Stimulated activated CD4-positive, alpha-beta T cell treated with anti-CD3 and anti-CD28 coated beads, Interleukin-1b, Interleukin-23, amount 100 ng/mL, for 4 hours (primary cell): ENCODE data around the gene AKT1S1.
"Not testable (repeated sequence)": the region's sequence is repeated elsewhere in the genome, so short reads cannot be mapped to it uniquely, and the experiment has no call there.

Experiments used
- DNase-seq, 2 donors: peaks; one replicate each; pipeline ENCODE4 v3.0.0-alpha.2; 2020; ENCODE audit warnings: low read depth in 2 of 2

Gene AKT1S1

DNA sequence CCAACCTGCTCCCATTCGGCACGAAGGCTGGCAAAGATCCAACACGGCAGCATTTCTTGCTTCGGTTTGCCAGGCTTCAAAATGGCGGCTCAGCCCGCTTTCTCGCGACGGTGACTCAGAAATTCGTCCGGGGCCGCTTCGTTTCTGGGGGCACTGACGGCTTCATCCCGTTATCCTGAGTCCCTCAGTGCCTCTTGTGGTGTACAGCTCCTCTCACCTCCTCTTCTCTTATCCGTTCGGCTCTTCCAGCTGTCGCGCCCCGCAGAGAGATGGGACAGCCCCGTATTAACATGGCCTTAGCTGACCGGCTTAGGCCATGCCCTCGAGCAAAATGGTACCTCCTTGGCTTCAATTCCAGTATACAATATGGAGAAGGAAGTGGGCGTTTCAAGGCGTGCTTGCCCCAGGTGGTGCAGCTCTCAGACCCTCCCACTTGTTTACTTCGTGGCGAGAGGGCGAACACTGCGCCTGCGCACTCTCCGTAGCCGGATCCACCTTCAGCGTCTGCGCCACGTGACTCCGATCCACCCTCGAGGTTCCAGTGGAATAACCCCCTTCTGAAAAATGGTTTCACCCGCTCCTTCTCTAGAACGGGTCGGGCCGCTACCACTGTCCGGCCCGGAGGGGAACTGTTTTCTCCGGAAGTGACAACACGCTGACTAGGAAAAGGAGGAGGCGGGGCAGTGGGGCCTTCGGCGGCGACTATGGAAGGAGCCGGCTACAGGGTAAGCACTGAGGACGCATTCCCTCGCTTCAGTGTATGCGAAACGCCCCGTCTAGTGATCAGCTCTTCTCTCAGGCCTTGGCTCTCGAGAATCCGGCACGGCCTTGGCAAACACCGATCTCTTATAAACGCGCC lies at the start of gene AKT1S1, which contains the start of gene TBC1D17:
Gene AKT1S1 (minus strand): TSS at position 336 of the 859 bp plus-strand sequence. CDS start 4,060 bp downstream, outside the sequence.
Gene TBC1D17 (plus strand): TSS at position 683 of the 859 bp plus-strand sequence. CDS start 22 bp downstream, at position 705.
- DNase-seq: peak; percentile 92 to 97

GRCh38 chr19:49926515-49926914 lies 49.4 kb upstream of the AKT1S1 start:
- no peak for DNase-seq

- no peak for DNase-seq
Observed at GRCh38 chr19:49925486-49925885, 48.3 kb upstream of the AKT1S1 start.

- DNase-seq: not testable (repeated sequence)
Observed at GRCh38 chr19:49924881-49925210, 47.7 kb upstream of the AKT1S1 start.

GRCh38 chr19:49924004-49924880 lies 47.1 kb upstream of the AKT1S1 start:
- DNase-seq: no peak

- DNase-seq: no peak
Observed at GRCh38 chr19:49923055-49924003, 46.2 kb upstream of the AKT1S1 start.

DNA sequence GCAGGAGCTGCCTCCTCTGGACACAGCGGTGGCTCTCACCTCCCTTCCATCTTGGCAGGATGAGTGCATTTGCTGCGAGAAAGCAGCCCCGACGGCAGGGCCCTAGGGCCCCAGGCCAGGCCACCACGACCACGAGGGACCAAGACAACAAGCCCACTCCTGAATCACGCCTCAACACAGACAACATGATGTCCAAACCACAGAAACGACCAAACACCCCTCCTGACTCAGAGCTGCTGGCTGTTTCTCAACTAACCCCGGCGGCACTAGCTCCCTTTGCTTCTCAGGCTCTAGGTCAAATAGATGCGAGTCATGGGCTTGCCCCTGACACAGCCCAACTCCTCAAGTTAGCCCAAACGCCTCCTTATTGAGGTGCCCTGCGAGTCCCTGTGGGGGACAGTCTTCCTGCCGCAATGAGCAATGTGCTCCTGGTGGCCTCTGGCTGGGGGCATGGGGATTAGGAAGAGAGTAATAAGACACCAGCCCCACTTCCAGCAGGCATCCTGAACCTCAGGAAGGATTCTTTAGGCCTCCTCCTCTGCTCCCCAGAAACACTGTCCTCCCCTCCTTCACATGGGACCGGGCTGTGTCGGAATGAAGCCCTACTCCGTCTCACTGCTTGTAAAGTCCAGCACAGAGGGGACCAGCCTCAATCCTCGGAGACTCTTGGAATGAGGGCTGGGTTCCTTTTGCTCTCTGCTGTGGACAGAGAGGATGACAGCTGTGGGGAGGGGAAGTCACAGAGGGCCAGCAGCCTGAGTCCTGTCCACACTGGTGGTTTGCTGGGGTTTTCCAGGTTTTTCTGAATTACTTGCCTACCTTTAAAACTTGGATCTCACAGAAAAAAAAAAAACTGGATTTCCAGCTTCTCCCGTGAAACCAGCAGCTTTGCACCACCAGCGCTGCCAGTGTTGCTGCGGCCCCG lies 45.0 kb upstream of the AKT1S1 start:
- no peak for DNase-seq

- DNase-seq: no peak
Observed at GRCh38 chr19:49920624-49921363, 43.6 kb upstream of the AKT1S1 start.

DNA sequence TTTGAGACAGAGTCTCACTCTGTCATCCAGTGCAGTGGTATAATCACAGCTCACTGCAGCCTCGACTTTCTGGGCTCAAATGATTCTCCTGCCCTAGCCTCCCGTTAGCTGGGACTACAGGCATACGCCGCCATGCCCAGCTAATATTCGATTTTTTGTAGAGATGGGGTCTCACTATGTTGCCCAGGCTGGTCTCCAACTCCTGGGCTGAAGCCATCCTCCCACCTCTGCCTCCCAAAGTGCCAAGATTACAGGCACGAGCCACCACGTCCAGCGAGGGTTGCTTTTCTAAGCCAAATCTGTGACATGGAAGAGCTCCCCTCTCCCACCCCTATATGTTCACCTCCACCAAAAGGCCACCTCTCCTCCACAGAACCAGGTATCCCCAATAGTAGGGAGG lies 40.9 kb upstream of the AKT1S1 start:
- no peak for DNase-seq

- DNase-seq: no peak
Observed at GRCh38 chr19:49916839-49917733, 39.9 kb upstream of the AKT1S1 start.

DNA sequence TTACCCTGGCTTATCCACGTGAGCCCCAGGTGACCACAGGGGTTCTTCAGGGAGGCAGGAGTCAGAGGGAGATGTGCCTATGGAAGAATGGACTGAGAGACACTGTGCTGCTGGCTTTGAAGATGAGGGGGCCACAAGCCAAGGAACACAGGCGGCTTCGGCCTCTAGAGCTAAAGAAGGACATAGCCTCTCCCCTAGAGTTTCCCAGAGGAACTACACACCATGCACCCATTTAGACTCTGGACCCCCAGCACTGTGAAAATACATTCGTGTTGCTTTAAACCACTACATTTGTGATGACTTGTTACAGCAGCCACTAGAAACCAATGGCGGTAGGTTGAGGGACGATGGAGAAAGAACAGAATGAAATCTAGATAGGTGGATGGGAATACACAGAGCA lies 38.1 kb upstream of the AKT1S1 start:
- DNase-seq: no peak

DNA sequence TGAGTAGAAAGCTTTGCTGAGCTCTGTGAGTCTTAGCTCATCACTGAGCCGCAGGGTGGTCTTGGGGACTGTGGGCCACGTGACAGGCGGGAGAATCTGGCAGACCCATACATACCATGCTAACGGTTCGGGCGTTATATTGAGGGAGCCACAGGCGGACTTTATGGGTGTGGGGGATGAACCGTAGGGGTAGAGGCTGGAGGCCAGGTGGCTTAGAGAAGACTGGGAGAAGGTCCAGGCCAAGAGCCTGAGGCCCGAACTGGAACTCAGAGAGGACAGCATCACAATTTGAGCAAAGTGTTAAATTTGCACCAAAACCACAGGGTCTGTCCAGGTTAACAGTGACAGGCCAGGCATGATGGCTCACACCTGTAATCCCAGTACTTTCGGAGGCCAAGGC lies 36.6 kb upstream of the AKT1S1 start:
- no peak for DNase-seq

DNA sequence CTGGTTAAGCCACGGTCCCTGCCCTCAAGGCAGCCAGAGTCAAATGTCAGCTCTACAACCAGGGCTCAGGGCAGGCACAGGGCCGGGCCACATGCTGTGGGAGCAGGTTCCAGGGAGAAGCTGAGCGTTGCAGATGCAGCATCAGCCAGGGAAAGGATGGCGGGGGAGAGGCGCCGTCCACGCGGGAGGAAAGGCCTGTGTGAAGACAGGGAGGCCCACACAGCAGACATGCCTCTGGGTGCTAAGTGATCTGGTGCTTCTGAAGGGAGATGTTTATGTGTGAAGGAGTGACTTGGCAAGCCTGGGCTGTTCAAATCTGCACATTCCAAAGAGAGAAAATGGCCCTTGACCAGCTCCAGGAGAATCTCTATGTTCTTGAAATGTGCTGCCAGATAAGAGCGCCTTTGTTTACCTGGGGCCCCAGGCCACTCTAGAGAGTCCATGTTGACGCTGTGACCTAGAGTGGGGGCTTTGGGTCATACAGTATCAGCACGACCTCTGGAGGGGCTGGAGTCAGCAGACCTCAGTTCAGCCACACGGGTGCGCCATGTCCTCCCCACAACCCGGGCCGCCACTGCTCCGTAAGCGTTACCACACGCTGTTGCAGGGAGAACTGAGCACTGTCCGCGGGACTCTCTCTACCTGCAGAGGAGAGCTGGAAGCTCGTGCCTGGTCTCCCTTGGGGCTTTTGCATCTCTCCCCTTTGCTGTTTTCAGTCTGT lies 36.0 kb upstream of the AKT1S1 start:
- DNase-seq: no peak

GRCh38 chr19:49911381-49912145 lies 34.4 kb upstream of the AKT1S1 start:
- no peak for DNase-seq

DNA sequence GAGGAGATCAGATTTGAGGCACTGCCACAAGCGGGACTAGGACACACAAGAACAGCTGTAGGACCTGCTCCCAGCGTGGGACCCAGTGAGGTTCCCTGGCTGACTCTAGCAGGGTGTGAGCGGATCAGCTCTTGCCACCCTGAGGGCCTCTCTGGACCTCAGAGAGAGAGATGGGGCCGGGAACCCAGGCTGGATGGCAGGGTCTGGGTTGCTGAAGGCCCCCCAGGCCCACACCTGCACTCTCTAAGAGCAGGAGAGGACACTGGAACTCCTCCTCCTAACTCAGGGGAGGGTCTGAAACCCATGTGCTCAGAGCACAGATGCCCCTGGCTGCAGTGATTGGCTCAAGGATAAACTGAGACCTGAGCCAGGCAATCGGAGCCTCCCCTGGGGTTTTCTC lies 33.0 kb upstream of the AKT1S1 start:
- DNase-seq: no peak

DNA sequence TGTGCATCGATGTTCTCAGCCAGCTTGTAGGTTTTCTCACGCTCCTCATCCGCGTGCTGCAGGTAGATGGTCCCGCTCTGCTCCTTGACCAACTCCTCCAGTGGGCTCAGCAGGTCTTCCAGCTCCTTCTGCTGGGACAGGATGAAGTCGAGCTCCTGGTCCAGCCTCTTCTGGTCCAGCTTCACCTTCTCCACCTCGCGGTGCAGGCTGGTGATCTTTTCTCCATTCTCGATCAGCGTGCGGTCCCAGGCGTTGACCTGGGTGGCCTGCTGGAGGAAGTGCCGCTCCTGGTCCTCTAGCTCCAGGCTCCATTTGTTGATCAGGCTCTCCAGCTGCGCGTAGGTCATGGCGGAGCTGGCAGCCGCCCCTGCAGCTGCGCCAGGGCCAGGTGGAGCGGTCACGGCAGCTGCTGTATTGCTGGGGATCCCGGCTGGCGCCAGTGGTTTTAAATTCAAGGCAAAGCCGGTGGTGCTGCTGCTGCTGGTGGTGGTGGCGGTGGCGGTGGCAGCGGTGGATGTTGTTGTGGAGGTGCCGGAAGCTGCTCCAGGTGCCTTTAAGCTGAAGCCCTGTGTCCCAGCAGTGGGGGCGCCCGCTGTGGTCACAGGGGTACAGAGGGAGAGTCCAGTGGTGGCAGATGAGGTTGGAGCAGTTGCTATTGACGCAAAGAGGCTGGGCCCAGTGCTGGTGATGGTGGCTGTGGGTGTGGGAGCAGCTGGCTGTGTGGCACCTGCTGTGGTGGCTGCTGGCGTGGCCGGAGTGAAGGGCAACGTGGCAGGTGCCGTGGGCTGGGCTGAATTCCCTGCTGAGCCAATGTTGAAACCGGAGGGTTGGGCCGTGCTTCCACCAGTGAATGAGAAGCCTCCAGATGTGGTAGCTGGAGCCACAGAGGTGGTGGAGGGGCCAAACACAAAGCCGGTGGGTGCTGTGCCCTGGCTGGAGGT lies 31.6 kb upstream of the AKT1S1 start:
- no peak for DNase-seq
